Colonic mucosa (tissue), 4 donors: ENCODE data around the gene GSG1L. TPM values are rescaled to one million over a fixed set of nuclear protein-coding genes. Genes with fewer than 3 reads are reported as not detected.
"Not testable (repeated sequence)": the region's sequence is repeated elsewhere in the genome, so short reads cannot be mapped to it uniquely, and the experiment has no call there.

Experiments used
- DNase-seq: peaks from one replicate; pipeline ENCODE4 v3.0.0-alpha.2; 2020
- H3K27ac ChIP-seq: fragments of 200-600 bp; one replicate; pipeline ENCODE4 v1.8.0; 2021
- H3K27me3 ChIP-seq: fragments of 200-600 bp; one replicate; pipeline ENCODE4 v1.8.0; 2021
- H3K36me3 ChIP-seq: fragments of 200-600 bp; one replicate; pipeline ENCODE4 v1.8.0; 2021
- H3K4me1 ChIP-seq: fragments of 200-600 bp; one replicate; pipeline ENCODE4 v1.8.0; 2021; ENCODE audit warnings: mild to moderate bottlenecking
- H3K4me3 ChIP-seq: fragments of 200-600 bp; one replicate; pipeline ENCODE4 v1.8.0; 2021
- H3K9ac ChIP-seq, 2 donors: one replicate each; pipeline ENCODE4 v1.7.0; 2013; ENCODE audit warnings: control low read depth in 2 of 2, low read depth in 2 of 2, low read length in 2 of 2
- H3K9me3 ChIP-seq: fragments of 200-600 bp; one replicate; pipeline ENCODE4 v1.8.0; 2021
- CTCF ChIP-seq: fragments of 200-600 bp; IDR thresholded peaks from one replicate; pipeline ENCODE4 v1.8.0; 2022; ENCODE audit warnings: antibody characterized with exemption, mild to moderate bottlenecking
- intact Hi-C: fragments of 100-400 bp; cut with DNase I; formaldehyde crosslinking; loops from one replicate; pipeline ENCODE4 v1.14.1; 2022
- total RNA-seq, 2 donors: library from RNA; stranded (reverse); fragmentation: NEBNext Ultra II Directional in 1 of 2; extraction: Animal tissue kit (Norgen Biotek cat#: 25700) in 1 of 2; gene quantifications; one replicate each; pipeline ENCODE4 v1.2.1, GENCODE V29; 2021
- donor health status: healthy.
- donor health status: DM: no; HTN: no; CAD: no.
- donor health status: DM: no; HTN: no; CAD: no.

The GSG1L gene
- total RNA-seq, 2 donors from 2014 or later = 0.13 to 0.15 TPM

- Histone ChIP-seq H3K9me3 (no peaks in the 10 kb centered on the region), H3K27ac (no peak overlapping the region), H3K4me1 (no peaks in the 10 kb centered on the region), H3K27me3 (no peaks in the 10 kb centered on the region), H3K4me3 (no peak overlapping the region), H3K9ac (no peak overlapping the region), H3K36me3 (no peaks in the 10 kb centered on the region)
- no peak for TF ChIP-seq CTCF
- DNase-seq = no peak
- intact Hi-C loops = no loop called here
These were observed 80.3 kb downstream of the GSG1L start for GRCh38 chr16:27983244-27983643.

GRCh38 chr16:27982184-27982583, 81.3 kb downstream of the GSG1L start:
- DNase-seq = no peak
- intact Hi-C loops = no loop called here
- TF ChIP-seq CTCF = no peak
- no peak overlapping the region for H3K27ac ChIP-seq
- H3K9me3 ChIP-seq = no peaks in the 10 kb centered on the region
- H3K4me1 ChIP-seq = no peaks in the 10 kb centered on the region
- H3K36me3 ChIP-seq = no peaks in the 10 kb centered on the region
- no peak overlapping the region for H3K9ac ChIP-seq
- H3K4me3 ChIP-seq = no peak overlapping the region
- H3K27me3 ChIP-seq = no peaks in the 10 kb centered on the region

DNA sequence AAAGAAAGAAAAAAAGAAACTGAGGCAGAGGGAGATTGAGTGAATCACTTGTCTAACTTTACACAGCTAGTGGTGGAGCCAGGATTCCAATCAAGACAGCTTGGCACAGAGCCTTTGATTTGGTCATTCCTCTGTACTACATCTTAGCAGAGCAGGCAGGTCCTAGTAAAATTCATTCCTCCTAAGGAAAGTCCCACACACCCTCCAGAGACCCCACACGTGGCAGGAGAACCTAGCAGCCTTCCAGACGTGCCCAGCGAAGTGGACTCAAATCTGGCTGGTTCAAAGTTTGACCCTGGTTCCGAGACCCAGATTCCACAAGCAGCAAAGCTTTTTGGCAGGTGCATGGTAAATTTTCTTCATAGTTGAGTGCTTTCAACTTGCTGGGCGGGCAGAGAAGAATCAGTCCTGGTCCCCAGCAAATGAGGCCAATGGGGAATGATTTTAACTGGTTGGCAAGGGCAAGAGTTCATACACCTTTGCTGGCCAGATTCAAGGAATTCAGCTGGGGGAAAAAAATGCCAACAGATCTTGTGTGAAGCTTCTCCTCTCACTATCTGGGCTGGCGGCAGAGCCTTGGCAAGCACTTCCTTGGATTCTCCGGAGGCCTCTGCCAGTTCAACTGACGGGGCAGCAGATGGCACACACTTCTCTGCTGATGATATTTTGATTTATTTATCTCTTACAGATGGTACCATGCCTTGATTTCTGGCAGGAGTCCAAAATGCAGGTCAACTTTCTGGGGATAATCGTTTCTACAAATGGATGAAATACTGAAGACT, 82.4 kb downstream of the GSG1L start:
- Histone ChIP-seq H3K9ac (no peak overlapping the region), H3K27ac (no peak overlapping the region), H3K36me3 (no peaks in the 10 kb centered on the region), H3K4me3 (no peak overlapping the region), H3K9me3 (no peaks in the 10 kb centered on the region), H3K27me3 (no peaks in the 10 kb centered on the region), H3K4me1 (no peaks in the 10 kb centered on the region)
- intact Hi-C loops = no loop called here
- DNase-seq = no peak
- no peak for TF ChIP-seq CTCF

DNA sequence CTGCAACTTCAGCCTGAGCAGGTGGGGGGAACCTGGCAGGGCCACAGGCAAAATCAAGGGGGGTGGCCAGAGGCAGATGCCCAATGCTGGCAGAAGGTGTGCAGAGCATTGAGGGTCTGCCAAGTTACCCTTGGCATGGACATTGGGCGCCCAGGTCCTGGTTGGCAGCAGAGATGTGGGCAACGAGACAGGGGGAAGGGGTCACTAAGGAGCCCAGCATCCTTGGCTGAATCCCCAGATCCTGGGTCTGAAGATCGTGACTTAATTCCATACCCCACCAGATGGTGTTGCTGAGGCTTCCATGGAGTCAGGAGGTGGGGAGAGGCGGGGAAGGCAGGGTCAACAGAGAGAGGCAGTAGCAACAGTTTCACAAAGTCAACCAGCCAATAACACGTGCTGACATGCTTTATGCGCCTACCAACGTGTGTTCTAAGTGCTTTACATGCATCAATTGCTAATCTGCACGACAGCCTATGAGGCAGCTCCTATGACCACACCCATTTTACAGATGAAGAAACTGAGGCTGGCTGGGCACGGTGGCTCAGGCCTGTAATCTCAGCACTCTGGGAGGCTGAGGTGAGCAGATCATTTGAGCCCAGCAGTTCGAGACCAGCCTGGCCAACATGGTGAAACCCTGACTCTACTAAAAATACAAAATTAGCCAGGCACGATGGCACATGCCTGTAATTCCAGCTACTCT, 83.3 kb downstream of the GSG1L start:
- no peaks in the 10 kb centered on the region for H3K9me3 ChIP-seq
- H3K4me3 ChIP-seq = no peak overlapping the region
- no peaks in the 10 kb centered on the region for H3K4me1 ChIP-seq
- H3K27me3 ChIP-seq = no peaks in the 10 kb centered on the region
- no peaks in the 10 kb centered on the region for H3K36me3 ChIP-seq
- intact Hi-C loops = no loop called here
- TF ChIP-seq CTCF = no peak
- H3K9ac ChIP-seq = no peak overlapping the region
- DNase-seq = no peak
- no peak overlapping the region for H3K27ac ChIP-seq

- H3K4me1 ChIP-seq, H3K27me3 ChIP-seq, H3K36me3 ChIP-seq, H3K9me3 ChIP-seq, H3K4me3 ChIP-seq, H3K9ac ChIP-seq, DNase-seq, H3K27ac ChIP-seq, intact Hi-C loops: not testable (repeated sequence)
These were observed 83.8 kb downstream of the GSG1L start for GRCh38 chr16:27979668-27980067.

DNA sequence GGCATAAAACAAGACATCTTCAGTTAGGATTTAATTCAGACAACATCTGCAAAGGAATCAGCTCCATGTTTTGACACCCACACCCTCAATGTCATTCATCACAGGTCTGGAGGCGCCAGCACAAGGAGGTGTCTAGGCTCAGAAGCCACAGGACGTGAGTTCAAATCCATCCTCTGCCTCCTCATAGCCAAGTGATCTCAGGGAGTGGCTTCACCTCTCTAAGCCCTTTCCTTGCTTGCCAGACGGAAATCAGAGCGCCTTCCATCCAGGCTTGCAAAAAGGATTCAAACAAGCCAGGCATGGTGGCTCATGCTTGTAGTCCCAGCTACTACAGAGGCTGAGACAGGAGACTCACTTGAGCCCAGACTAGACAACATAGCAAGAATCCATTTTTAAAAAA, 84.6 kb downstream of the GSG1L start:
- intact Hi-C loops = no loop called here
- Histone ChIP-seq H3K4me1 (no peaks in the 10 kb centered on the region), H3K9me3 (no peaks in the 10 kb centered on the region), H3K9ac (no peak overlapping the region), H3K27me3 (no peaks in the 10 kb centered on the region), H3K4me3 (no peak overlapping the region), H3K36me3 (no peaks in the 10 kb centered on the region), H3K27ac (no peak overlapping the region)
- no peak for DNase-seq
- no peak for TF ChIP-seq CTCF
